Glutamatergic neuron (in vitro differentiated cells): ENCODE measurements around the gene ZNF319. TPM values are rescaled to one million over a fixed set of nuclear protein-coding genes. Genes with fewer than 3 reads are reported as not detected.

ENCODE experiments used
- DNase-seq: peaks from one replicate; pipeline ENCODE4 v3.0.0; 2022
- H3K27ac Mint-ChIP-seq: one replicate; pipeline ENCODE4 v1.8.0; 2020; ENCODE audit warnings: mild to moderate bottlenecking, mixed read lengths, inconsistent platforms; ENCODE audit not compliant: unreplicated experiment
- H3K27me3 Mint-ChIP-seq: one replicate; pipeline ENCODE4 v1.8.0; 2020; ENCODE audit warnings: mild to moderate bottlenecking, moderate library complexity, mixed read lengths, inconsistent platforms; ENCODE audit not compliant: unreplicated experiment
- H3K36me3 Mint-ChIP-seq: one replicate; pipeline ENCODE4 v1.8.0; 2020; ENCODE audit warnings: mild to moderate bottlenecking, mixed read lengths, inconsistent platforms; ENCODE audit not compliant: unreplicated experiment
- H3K4me1 Mint-ChIP-seq: one replicate; pipeline ENCODE4 v1.8.0; 2020; ENCODE audit warnings: mild to moderate bottlenecking, low read depth, mixed read lengths, inconsistent platforms; ENCODE audit not compliant: unreplicated experiment
- H3K4me3 Mint-ChIP-seq: one replicate; pipeline ENCODE4 v1.8.0; 2020; ENCODE audit warnings: mild to moderate bottlenecking, mixed read lengths, inconsistent platforms; ENCODE audit not compliant: unreplicated experiment
- H3K9me3 Mint-ChIP-seq: one replicate; pipeline ENCODE4 v1.8.0; 2020; ENCODE audit warnings: mild to moderate bottlenecking, moderate library complexity, mixed read lengths, inconsistent platforms; ENCODE audit not compliant: unreplicated experiment
- total RNA-seq: library from RNA; stranded (reverse); fragmentation: NEBNext Ultra II Directional; extraction: Animal tissue kit (Norgen Biotek cat#: 25700); gene quantifications from one replicate; pipeline ENCODE4 v1.2.1, GENCODE V29; 2021; ENCODE audit not compliant: unreplicated experiment
- TF ChIP-seq, protein P1 (sequence below): fragments of 200-600 bp; sonication (generic); IDR thresholded peaks from one replicate; pipeline ENCODE4 v1.5.0; 2021; ENCODE audit not compliant: partially characterized antibody, unreplicated experiment

ZNF319 gene
- total RNA-seq, 1 donor from 2014 or later = 13.9 TPM

DNA sequence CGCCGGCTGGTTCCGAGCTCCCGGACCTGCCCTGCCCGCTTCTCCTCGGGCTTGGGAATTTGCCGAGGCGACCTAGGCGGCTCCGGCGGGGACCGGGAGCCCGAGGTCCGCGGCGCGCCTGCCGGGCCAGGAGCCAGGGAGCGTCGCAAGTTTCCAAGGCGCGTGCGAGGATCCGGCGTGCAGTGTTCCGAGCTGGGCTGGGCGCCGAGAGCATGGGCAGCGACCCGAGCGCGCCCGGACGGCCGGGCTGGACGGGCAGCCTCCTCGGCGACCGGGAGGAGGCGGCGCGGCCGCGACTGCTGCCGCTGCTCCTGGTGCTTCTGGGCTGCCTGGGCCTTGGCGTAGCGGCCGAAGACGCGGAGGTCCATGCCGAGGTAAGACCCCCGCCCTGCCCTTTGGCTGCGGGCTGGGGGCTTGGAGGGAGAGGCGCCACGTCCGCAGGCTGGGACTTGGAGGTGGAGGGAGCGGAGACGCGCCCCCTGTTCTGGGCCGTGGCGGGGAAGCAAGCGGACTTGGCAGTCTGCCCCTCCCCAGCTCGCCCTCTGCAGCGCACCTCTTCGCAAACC, 25.8 kb upstream of the ZNF319 start:
- peaks cover 10% of the 10 kb centered on the region for H3K9me3 Mint-ChIP-seq
- DNase-seq = peak; percentile 62
- no peak overlapping the region for H3K27ac Mint-ChIP-seq
- peaks cover 37% of the 10 kb centered on the region for H3K4me1 Mint-ChIP-seq
- H3K36me3 Mint-ChIP-seq = no peaks in the 10 kb centered on the region
- TF ChIP-seq, protein P1, sequence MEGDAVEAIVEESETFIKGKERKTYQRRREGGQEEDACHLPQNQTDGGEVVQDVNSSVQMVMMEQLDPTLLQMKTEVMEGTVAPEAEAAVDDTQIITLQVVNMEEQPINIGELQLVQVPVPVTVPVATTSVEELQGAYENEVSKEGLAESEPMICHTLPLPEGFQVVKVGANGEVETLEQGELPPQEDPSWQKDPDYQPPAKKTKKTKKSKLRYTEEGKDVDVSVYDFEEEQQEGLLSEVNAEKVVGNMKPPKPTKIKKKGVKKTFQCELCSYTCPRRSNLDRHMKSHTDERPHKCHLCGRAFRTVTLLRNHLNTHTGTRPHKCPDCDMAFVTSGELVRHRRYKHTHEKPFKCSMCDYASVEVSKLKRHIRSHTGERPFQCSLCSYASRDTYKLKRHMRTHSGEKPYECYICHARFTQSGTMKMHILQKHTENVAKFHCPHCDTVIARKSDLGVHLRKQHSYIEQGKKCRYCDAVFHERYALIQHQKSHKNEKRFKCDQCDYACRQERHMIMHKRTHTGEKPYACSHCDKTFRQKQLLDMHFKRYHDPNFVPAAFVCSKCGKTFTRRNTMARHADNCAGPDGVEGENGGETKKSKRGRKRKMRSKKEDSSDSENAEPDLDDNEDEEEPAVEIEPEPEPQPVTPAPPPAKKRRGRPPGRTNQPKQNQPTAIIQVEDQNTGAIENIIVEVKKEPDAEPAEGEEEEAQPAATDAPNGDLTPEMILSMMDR = no peak
- H3K4me3 Mint-ChIP-seq = peak overlapping the region; percentile 72
- H3K27me3 Mint-ChIP-seq = peaks cover 13% of the 10 kb centered on the region

- Mint-ChIP-seq H3K9me3 (peaks cover 14% of the 10 kb centered on the region), H3K27ac (no peak within 1 kb of the TSS), H3K36me3 (no peaks in the 10 kb centered on the region), H3K4me1 (peaks cover 43% of the 10 kb centered on the region), H3K4me3 (peak within 1 kb of the TSS; percentile 85), H3K27me3 (peaks cover 13% of the 10 kb centered on the region)
- peak; percentile 77 for DNase-seq
- TF ChIP-seq, protein P1 = no peak
Measured at GRCh38 chr16:58025351-58026138, 25.1 kb upstream of the ZNF319 start, which contains the start of gene MMP15. Gene MMP15, plus strand, starts transcription at chr16:58025754. Its CDS starts 597 bp downstream, at chr16:58026351.

DNA sequence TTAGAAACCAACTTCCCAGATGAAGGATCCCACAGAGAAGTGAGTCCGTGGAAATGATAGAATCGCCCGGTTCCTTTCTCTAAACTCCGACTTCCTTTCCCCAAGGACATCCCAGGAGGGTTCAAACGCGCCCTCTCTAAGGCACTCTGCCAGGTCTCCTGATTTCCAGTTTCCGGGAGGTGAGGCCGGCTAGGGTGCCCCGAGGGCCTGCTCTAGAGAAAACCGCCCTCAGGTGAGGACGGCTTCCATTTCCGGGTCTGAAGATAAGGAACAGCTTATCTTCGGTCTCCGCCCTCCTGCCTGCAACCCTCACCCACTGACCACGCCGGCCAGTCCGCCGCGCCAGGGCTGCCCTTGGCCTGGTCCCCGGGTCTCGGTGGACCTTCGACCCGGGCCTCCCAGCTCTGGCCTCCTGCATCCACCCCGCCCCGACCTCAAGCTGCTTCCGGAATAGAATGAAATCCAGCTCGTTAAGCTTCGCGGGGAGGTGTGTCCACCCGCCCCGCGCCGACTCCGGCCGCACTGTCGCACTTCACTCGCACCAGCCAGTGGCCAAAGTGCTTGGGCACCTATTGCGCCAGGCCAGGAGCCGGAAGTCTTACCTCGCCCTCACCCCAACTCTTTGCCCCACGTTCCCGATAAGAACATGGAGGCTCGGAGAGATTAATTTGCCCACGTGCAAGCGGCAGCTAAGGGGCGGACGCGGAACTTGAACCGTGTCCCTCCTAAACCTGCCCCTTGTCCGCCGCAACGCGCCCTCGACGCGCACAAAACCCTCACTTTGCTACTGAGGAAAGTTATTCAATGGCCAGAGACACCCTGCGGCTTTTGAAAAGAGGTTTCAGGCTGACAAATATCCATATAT, 24.2 kb upstream of the ZNF319 start:
- Mint-ChIP-seq H3K27me3 (peaks cover 13% of the 10 kb centered on the region), H3K4me3 (peak overlapping the region; percentile 85), H3K4me1 (peaks cover 40% of the 10 kb centered on the region), H3K36me3 (no peaks in the 10 kb centered on the region), H3K27ac (no peak overlapping the region), H3K9me3 (peaks cover 14% of the 10 kb centered on the region)
- TF ChIP-seq, protein P1 = no peak
- peak; percentile 38 for DNase-seq

GRCh38 chr16:58022601-58023371, 22.3 kb upstream of the ZNF319 start:
- Mint-ChIP-seq H3K4me3 (peak overlapping the region; percentile 47), H3K4me1 (peaks cover 33% of the 10 kb centered on the region), H3K27me3 (peaks cover 4% of the 10 kb centered on the region), H3K36me3 (no peaks in the 10 kb centered on the region), H3K27ac (no peak overlapping the region), H3K9me3 (peaks cover 14% of the 10 kb centered on the region)
- DNase-seq = peak; percentile 27
- TF ChIP-seq, protein P1 = no peak
